A673 (cell line): ENCODE data around the gene SOX15. TPM values are rescaled to one million over a fixed set of nuclear protein-coding genes. Genes with fewer than 3 reads are reported as not detected.
"Not testable (repeated sequence)": the region's sequence is repeated elsewhere in the genome, so short reads cannot be mapped to it uniquely, and the experiment has no call there.

ENCODE experiments used
- BruUV-seq: library from RNA; stranded (reverse); fragments of 400-500 nt; replicated peaks from 2 replicates; lab custom pipeline; 2021; lab: Mats Ljungman, UMichigan
- CTCF ChIA-PET: fragments of 300-600 bp; sonication (Branson Sonifier 250); formaldehyde crosslinking; loops from one replicate; lab custom pipeline; 2022; ENCODE audit warnings: antibody characterized with exemption; lab: Charles Lee
- POLR2A ChIA-PET: fragments of 300-600 bp; sonication (Branson Sonifier 250); formaldehyde crosslinking; loops from one replicate; lab custom pipeline; 2022; ENCODE audit warnings: antibody characterized with exemption; ENCODE audit not compliant: low non-redundant PET; lab: Charles Lee
- DNase-seq: peaks from one replicate; pipeline ENCODE4 v3.0.0-alpha.2; 2015; ENCODE audit warnings: low spot score
- H3K27ac ChIP-seq: fragments of 200-600 bp; sonication (generic); 2 replicates; pipeline ENCODE4 v1.5.1; 2016; ENCODE audit warnings: mixed run types, low read depth, mild to moderate bottlenecking, mixed read lengths, antibody characterized with exemption, low read length; ENCODE audit not compliant: poor library complexity, severe bottlenecking
- H3K27me3 ChIP-seq: fragments of 200-600 bp; sonication (generic); replicated peaks from 2 replicates; pipeline ENCODE4 v1.6.1; 2017; ENCODE audit warnings: mixed run types, low read depth, mild to moderate bottlenecking, mixed read lengths, antibody characterized with exemption, low read length; ENCODE audit not compliant: insufficient read depth, poor library complexity
- H3K36me3 ChIP-seq: fragments of 200-600 bp; sonication (generic); 2 replicates; pipeline ENCODE4 v1.6.1; 2016; ENCODE audit warnings: mixed run types, mild to moderate bottlenecking, mixed read lengths, antibody characterized with exemption, low read length; ENCODE audit not compliant: insufficient read depth, poor library complexity, severe bottlenecking
- H3K4me1 ChIP-seq: fragments of 200-600 bp; sonication (generic); 2 replicates; pipeline ENCODE4 v1.6.1; 2017; ENCODE audit warnings: mixed run types, mild to moderate bottlenecking, mixed read lengths, antibody characterized with exemption, low read length; ENCODE audit not compliant: insufficient read depth, poor library complexity, severe bottlenecking
- H3K4me3 ChIP-seq: fragments of 200-600 bp; sonication (generic); 2 replicates; pipeline ENCODE4 v1.5.1; 2016; ENCODE audit warnings: low read depth, mixed run types, mild to moderate bottlenecking, mixed read lengths, low read length; ENCODE audit not compliant: poor library complexity, severe bottlenecking
- H3K9me3 ChIP-seq: fragments of 200-600 bp; sonication (generic); 2 replicates; pipeline ENCODE4 v1.6.1; 2016; ENCODE audit warnings: mixed run types, low read depth, mild to moderate bottlenecking, mixed read lengths, antibody characterized with exemption, low read length; ENCODE audit not compliant: poor library complexity, severe bottlenecking
- EZH2 ChIP-seq: fragments of 200-600 bp; sonication (generic); IDR thresholded peaks from 2 replicates; pipeline ENCODE4 v1.6.1; 2017; ENCODE audit warnings: borderline replicate concordance, low read depth, mild to moderate bottlenecking, mixed read lengths, antibody characterized with exemption, low read length; ENCODE audit not compliant: poor library complexity, severe bottlenecking
- intact Hi-C: fragments of 100-400 bp; cut with micrococcal nuclease; formaldehyde crosslinking; loops from one replicate; pipeline ENCODE4 v1.10.0; 2022; ENCODE audit not compliant: unreplicated experiment
- total RNA-seq: library from RNA; stranded (reverse); gene quantifications from 2 replicates; pipeline ENCODE4 v1.2.3, GENCODE V29; 2021
- TF ChIP-seq, protein P1 (sequence below): fragments of 300-800, 200-600 bp; sonication (generic); conservative IDR thresholded peaks from 2 replicates; pipeline ENCODE4 v1.5.1; 2017; ENCODE audit warnings: low read depth, mild to moderate bottlenecking, antibody characterized with exemption, low read length, moderate library complexity, mixed read lengths

Gene SOX15
- total RNA-seq, 1 experiment from 2014 or later = 1.3 TPM

DNA sequence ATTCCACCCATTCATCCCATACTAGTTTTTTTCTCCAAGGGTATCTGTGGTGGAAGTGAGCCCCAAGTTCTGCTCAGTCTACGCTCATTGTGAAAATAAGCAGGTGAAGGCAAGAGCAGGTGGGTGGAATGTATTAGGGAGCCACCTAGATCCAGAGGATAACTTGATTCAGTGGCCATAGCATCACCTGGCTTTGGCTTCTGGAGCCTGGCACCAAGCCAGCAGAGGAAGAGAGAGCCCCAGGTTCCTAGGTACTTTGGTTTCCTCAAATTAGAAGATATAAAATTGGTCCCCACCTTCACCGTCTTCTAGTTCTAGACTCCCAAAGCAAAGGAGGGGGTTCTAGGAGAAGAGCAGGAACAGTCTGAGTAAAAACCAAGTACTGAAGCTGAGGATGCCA lies 20.7 kb upstream of the SOX15 start:
- intact Hi-C loops = no loop called here
- ChIA-PET POLR2A (no interaction called here), CTCF (no interaction called here)
- peaks cover 20% of the 10 kb centered on the region for H3K4me1 ChIP-seq
- H3K27ac ChIP-seq = no peak overlapping the region
- peaks cover 19% of the 10 kb centered on the region for H3K36me3 ChIP-seq
- H3K4me3 ChIP-seq = no peak overlapping the region
- no peak for TF ChIP-seq EZH2
- TF ChIP-seq, protein P1, sequence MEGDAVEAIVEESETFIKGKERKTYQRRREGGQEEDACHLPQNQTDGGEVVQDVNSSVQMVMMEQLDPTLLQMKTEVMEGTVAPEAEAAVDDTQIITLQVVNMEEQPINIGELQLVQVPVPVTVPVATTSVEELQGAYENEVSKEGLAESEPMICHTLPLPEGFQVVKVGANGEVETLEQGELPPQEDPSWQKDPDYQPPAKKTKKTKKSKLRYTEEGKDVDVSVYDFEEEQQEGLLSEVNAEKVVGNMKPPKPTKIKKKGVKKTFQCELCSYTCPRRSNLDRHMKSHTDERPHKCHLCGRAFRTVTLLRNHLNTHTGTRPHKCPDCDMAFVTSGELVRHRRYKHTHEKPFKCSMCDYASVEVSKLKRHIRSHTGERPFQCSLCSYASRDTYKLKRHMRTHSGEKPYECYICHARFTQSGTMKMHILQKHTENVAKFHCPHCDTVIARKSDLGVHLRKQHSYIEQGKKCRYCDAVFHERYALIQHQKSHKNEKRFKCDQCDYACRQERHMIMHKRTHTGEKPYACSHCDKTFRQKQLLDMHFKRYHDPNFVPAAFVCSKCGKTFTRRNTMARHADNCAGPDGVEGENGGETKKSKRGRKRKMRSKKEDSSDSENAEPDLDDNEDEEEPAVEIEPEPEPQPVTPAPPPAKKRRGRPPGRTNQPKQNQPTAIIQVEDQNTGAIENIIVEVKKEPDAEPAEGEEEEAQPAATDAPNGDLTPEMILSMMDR = no peak
- H3K9me3 ChIP-seq = no peaks in the 10 kb centered on the region
- DNase-seq = no peak
- BruUV-seq = no TSS peak
- no peaks in the 10 kb centered on the region for H3K27me3 ChIP-seq

DNA sequence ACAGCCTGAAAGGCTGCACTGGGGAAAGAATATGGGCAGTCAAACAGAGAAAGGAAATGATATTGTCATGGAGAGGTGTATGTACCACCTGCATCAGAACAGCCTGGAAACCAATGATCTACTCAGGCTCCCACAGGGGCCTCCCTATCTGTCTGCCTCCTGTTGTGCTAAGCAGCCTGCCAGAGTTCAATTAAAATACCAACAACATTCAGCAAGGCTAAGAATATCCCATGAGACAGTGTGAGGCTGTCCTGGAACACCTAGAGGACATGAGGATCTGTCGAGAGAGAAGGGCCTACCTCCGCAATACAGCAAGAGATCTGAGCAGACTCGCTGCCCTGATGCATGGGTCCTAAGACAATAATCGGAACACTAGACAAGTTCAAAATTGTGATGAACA lies 16.4 kb upstream of the SOX15 start:
- Histone ChIP-seq H3K9me3 (no peaks in the 10 kb centered on the region), H3K27me3 (no peaks in the 10 kb centered on the region), H3K4me3 (no peak overlapping the region), H3K27ac (no peak overlapping the region), H3K4me1 (no peaks in the 10 kb centered on the region), H3K36me3 (peaks cover 59% of the 10 kb centered on the region)
- no TSS peak for BruUV-seq
- ChIA-PET CTCF (no interaction called here), POLR2A (no interaction called here)
- intact Hi-C loops = no loop called here
- TF ChIP-seq EZH2 = no peak
- TF ChIP-seq, protein P1 = no peak
- no peak for DNase-seq

DNA sequence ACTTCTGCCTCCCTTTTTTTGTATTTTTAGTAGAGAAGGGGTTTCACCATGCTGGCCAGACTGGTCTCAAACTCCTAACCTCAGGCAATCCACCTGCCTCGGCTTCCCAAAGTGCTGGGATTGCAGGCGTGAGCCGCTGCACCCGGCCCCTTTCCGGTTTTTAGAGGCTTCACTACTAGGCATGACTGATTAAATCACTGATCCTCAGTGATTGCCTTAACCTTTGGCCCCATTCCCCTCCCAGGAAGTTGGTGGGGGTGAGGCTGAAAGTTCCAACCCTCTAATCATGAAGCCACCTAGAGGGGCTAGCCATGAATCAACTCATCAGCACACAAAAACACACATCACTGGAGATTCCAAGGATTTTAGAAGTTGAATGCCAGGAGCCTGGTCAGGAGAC lies 7.7 kb upstream of the SOX15 start:
- H3K9me3 ChIP-seq, H3K27ac ChIP-seq, H3K4me1 ChIP-seq, BruUV-seq, DNase-seq, POLR2A ChIA-PET, H3K27me3 ChIP-seq, intact Hi-C loops, H3K4me3 ChIP-seq, CTCF ChIA-PET: not testable (repeated sequence)
- H3K36me3 ChIP-seq = peaks cover 86% of the 10 kb centered on the region

DNA sequence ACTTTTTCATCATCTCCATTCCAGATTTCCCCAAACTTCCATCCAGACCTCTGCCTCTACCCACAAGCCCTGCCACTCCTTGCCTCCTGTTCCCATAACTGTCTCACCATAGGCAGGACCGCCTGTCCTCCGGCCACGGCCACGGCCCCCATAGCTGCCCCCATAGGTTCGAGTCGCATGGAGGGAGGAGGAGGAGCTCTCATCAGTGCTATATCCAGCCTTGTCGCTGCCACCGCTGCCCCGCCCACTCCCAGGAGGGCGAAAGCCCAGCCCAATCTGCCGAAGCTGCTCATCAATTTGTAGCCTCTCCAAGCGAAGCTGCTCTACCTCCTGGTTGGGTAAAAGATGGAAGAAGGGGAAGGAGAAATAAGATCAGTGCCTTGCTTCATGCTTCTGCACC lies 3.4 kb upstream of the SOX15 start:
- H3K4me3 ChIP-seq = no peak overlapping the region
- TF ChIP-seq, protein P1 = no peak
- no peak for TF ChIP-seq EZH2
- no peaks in the 10 kb centered on the region for H3K4me1 ChIP-seq
- H3K27ac ChIP-seq = no peak overlapping the region
- CTCF ChIA-PET = no interaction called here
- H3K27me3 ChIP-seq = no peaks in the 10 kb centered on the region
- no peaks in the 10 kb centered on the region for H3K9me3 ChIP-seq
- intact Hi-C loops = no loop called here
- no peak for DNase-seq
- peaks cover 80% of the 10 kb centered on the region for H3K36me3 ChIP-seq
- no TSS peak for BruUV-seq
- POLR2A ChIA-PET = no interaction called here
